GM12872 (cell line): Measurements from ENCODE around the gene HOXA13.
A peak's percentile ranks its signal among the peaks of the same experiment; 100 is the strongest.

ENCODE experiments used
- TF ChIP-seq, protein P1 (sequence below): IDR thresholded peaks from 3 replicates; pipeline ENCODE4 v1.5.1; 2011; ENCODE audit warnings: low read depth, mild to moderate bottlenecking, low read length, moderate library complexity; ENCODE audit not compliant: insufficient read depth

The HOXA13 gene

GRCh38 chr7:27180431-27181420 is 19.2 kb downstream of the HOXA13 start:
- TF ChIP-seq, protein P1, sequence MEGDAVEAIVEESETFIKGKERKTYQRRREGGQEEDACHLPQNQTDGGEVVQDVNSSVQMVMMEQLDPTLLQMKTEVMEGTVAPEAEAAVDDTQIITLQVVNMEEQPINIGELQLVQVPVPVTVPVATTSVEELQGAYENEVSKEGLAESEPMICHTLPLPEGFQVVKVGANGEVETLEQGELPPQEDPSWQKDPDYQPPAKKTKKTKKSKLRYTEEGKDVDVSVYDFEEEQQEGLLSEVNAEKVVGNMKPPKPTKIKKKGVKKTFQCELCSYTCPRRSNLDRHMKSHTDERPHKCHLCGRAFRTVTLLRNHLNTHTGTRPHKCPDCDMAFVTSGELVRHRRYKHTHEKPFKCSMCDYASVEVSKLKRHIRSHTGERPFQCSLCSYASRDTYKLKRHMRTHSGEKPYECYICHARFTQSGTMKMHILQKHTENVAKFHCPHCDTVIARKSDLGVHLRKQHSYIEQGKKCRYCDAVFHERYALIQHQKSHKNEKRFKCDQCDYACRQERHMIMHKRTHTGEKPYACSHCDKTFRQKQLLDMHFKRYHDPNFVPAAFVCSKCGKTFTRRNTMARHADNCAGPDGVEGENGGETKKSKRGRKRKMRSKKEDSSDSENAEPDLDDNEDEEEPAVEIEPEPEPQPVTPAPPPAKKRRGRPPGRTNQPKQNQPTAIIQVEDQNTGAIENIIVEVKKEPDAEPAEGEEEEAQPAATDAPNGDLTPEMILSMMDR = no peak

- TF ChIP-seq, protein P1 = peak; percentile 67
These were observed 20.1 kb downstream of the HOXA13 start for GRCh38 chr7:27179503-27180430.

DNA sequence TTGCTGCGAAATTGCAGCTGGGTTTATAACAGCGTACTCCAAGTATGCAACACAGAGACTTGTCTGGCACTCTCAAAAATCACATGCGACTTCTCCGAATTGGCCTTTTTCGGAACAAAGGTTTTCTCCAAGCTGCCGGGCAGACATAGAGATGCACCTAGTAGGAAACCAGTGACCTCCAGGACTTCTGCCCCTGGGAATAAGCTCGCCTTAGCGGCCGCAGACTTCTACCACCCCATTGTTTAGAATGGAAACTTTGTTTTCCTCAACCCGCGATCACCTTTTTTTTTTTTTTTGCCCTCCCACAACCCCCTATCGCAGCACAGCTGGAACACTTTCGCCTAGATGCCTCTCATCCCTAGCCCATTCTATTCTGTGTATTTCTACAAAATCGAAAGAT is 20.9 kb downstream of the HOXA13 start:
- TF ChIP-seq, protein P1 = no peak

DNA sequence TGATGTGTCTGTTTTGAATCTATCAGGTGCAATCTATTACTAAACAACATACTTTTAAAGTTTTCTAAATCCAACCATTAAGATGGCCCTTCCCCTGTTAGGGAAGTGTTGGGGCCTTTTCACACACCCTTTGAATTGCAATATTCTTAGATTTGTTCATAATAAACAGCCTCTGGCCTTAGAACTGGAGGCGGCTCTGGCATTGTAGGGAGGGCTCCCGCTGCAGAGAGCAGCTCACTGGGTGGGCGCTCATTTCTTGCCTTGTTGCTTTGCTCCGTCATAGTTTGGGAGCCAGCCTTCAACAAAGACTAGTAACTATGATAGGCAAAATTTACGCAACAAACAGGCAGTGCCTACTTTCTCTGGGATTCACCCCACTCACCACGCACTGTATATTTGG is 21.5 kb downstream of the HOXA13 start:
- TF ChIP-seq, protein P1 = no peak

DNA sequence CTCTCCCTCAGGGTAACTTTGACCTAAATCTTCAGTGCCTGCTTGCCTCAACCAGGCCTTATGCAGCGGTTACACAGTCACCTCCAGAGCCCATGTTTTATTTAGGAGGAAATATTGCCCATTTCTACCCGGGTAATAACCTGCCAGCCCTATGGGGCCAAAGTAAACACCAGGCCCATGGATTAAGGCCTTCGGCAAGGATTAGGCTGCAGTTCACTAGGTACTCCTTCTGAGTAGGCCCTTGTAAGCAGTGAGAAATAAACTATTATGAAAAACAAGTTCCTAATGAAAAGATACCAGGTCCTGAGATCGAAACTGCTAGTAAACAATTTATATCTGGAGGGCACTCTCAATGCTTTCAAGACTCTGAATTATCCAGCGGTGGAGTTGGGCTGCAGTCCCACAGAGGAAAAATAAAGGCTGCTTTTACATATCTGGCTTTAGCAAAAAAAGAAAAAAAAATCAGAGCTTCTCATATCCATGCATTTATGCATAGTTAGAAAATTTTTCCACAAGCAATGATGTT is 22.0 kb downstream of the HOXA13 start:
- TF ChIP-seq, protein P1 = no peak

- TF ChIP-seq, protein P1 = no peak
These were observed 22.7 kb downstream of the HOXA13 start for GRCh38 chr7:27176962-27177794.
